ENCODE results near the gene RITA1.

Gene RITA1

DNA sequence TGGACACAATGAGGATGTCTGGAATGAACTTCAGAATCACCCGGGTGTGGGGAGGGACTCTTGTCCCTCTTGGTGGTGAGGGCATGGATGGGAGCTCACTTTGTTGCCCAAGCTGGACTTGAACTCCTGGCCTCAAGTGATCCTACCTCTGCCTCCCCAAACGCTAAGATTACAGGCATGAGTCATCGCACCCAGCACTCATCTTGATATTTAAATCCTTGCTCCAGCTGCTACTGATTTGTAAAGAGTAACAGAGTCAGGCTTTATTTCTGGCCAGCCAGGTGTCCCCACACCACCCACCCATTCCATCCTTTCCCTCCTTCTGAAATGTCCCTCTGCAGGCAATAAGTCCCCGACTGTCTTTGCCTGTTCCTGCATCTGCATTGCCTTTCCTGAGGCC is 5.2 kb upstream of the RITA1 start:
- no peak for DNase-seq

DNA sequence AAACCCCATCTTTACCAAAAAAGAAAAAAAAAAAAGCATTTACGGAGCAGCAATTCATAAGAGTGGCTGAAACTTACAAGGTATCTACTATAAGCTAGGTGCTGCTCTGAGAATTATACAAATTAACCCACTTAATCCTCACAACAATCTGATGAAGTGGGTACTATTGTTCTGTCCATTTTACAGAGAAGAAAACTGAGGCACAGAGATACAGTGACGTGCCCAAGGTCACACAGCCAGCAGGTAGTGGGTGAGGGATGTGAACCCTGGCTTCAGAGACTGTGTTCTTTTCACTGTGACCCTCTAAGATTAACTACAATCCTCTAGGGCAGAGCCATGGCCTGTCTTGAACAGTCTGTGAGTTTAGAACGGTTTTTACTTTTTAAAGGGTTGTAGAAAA is 3.5 kb upstream of the RITA1 start:
- DNase-seq: no peak

DNA sequence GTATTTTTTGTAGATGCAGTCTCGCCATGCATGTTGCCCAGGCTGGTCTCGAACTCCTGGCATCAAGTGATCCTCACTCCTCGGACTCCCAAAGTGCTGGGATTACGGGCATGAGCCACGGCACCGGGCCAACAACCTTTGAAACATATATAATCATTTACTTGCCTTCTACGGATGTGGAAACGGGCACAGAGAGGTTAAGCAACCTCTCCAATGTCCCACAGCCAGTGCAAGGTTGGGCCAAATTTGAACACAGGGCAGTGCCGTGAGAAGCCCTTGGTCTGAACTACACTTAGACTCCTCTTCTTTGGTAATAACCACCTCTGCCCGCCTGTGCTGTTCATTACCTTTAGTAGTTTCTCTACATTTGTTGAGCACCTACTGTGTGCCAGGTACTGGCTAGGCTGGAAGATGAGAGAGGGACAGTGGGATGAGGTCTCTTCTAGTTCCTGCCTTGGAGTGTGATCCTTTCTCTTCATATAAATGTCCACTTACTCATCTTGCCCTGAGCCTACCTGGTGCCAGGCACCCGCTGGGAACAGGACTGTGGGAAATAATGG is 2.4 kb upstream of the RITA1 start:
- no peak for DNase-seq

DNA sequence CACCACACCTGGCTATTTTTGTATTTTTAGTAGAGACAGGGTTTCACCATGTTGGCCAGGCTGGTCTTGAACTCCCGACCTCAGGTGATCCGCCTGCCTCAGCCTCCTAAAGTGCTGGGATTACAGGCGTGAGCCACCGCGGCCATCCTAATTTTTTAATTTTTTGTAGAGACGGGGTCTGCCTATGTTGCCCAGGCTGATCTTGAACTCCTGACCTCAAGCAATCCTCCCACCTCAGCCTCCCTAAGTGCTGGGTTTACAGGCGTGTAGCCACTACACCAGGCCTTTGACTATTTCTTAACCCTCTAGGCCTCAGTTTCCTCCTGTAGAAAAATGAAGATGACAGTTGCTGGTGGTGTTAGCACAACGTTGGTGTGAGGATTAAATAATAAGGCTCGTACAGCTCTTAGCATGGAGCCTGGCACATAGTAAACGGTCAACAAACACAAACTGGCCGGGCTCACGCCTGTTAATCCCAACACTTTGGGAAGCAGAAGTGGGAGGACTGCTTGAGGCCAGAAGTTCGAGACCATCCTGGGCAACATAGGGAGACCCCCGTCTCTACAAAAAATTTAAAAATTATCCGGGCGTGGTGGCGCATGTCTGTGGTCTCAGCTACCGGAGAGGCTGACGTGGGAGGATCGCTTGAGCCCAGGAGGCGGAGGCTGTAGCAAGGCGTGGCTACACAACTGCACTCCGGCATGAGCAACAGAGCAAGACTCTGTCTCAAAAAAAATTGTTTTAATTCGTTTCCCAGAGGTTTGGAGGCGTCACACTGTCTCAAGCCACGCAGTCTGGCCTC is 1.2 kb upstream of the RITA1 start:
- DNase-seq: no peak

DNA sequence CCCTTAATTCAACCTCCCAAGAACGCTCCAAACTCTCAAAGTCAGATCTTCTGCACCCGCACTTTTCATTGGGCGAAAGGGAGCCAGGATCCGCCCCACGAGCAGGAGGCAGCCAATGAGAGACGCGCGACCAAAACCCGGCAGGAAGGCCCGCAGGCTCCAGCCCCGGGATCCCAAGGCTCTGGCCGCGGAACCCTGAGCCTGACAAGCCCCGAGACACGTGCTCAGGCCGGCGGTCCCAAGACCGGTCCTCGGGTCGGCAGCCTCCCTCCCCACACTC is 681 bp upstream of the RITA1 start:
- peak; percentile 94 for DNase-seq

DNA sequence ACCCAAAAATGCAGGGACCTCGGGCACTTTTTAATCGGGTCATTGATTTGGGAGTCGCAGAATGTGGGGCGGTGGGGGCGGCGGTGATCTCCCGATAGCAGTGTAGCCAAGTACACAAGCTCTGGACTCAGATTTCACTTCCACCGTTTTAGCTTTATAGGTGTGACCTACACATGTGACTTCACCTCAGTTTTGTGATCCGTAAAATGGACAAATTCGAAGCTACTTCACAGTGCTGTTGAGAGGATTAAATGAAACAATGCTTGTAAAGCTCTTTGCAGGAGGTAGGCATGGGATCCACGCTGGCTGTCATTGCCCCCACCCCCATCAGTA is 478 bp downstream of the RITA1 start:
- DNase-seq: no peak

DNA sequence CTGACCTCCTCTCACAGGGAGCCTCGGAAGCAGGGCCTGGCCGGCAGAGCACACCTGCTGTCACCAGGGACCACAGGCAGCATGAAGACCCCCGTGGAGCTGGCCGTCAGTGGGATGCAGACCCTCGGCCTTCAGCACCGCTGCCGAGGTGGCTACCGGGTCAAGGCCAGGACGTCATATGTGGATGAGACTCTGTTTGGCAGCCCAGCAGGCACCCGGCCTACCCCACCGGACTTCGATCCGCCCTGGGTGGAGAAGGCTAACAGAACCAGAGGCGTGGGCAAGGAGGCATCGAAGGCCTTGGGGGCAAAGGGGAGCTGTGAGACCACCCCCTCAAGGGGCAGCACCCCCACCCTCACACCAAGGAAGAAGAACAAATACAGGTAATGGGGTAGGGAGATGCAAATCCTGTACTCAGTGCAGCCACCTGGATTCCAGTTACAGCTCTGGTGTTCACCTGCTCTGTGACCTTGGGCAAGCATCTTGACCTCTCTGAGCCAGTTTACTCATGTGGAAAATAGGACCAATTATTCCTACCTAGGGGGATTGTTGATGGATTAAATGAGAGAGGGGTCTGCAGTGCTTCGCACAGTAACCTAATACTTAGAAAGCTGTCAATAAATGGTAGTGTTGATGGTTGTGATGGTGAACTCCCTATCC is 1.3 kb downstream of the RITA1 start:
- DNase-seq: no peak

DNA sequence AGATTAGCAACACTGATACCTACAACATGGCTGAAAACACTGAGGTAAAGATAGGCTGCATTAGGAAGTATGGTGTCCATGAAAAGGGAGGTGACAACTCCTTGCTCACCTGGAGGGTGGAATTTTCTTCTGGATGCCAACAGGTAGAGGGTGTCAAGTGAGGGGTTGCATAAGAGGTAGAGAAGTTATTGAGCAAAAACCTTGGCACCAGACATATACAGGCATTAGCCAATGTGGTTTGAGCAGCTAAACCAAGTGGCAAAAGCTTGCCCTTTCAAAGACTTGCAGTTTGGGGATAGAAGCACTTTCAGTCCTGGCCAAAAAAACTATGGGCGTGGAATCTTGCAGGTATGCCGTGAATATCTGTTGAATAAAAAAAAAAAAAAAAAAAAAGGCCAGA is 3.8 kb downstream of the RITA1 start:
- DNase-seq: no peak

DNA sequence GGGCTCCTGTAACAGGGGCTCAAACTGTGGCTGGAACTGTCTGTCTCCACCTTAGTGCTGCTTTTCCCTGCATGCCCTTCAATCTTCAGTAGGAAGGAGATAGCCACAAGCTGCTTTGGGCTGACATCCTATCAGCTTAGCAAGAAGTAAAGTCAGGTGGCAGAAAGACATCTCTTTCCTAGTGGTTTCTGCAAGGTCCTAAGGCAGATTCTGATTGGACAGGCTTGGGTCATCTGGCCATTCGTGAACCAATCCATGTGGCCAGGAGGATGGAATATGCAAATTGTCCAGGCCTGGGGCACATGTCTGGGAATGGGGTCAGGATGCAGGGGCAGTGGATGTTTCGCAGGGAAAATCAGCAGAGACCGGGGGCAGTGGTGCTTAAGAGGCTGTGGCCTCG is 5.2 kb downstream of the RITA1 start:
- DNase-seq: no peak

DNA sequence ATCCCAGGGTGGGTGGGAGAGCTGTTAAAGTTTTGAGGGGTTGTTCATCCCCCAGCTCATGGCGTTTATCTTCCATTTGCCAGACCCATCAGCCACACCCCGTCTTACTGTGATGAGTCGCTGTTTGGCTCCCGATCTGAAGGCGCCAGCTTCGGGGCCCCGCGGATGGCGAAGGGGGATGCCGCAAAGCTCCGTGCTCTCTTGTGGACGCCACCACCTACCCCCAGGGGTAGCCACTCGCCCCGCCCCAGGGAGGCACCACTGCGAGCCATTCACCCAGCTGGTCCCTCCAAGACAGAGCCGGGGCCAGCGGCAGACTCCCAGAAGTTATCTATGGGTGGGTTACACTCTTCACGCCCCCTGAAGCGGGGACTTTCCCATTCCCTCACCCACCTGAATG is 5.7 kb downstream of the RITA1 start:
- no peak for DNase-seq

DNA sequence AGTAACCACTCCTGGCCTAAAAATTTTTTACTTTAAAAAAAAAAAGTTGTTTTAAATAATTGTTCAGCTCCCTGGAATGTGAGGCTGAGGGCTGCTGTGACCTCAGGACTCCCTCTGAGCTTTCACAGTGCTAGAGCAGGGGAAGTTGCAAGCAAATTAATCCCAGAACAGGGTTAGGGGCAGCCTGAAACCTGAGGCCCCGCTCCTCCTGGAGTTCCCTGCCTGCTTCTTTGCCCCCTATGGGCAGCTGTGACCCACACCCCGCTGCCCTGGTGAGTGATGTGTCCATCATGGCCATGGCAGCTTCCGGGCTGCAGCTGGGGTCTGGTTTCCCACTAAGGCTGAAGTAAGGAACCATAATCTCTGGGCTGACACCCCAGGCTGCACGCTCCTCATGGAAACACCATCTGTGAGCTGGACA is 9.5 kb downstream of the RITA1 start:
- DNase-seq: no peak

DNA sequence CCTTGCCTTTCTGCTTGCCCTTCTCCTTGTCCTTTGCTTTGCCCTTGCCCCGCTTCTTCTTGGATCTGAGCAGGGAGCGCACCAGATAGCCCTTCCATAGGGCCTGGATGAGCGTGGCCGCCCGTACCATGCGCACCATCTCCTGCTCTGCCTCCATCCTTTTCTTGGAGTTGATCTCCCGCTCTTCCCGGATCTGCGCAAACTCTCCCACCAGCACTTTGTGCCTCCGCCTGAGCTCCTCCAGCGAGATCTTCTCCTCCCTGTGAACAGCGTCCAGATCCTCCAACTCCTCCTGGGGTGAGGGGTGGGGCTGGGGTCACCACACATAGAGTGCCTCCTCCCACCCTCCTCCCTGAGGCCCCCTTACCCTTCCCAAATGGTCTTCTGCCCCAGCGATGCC is 10.1 kb downstream of the RITA1 start:
- no peak for DNase-seq

DNA sequence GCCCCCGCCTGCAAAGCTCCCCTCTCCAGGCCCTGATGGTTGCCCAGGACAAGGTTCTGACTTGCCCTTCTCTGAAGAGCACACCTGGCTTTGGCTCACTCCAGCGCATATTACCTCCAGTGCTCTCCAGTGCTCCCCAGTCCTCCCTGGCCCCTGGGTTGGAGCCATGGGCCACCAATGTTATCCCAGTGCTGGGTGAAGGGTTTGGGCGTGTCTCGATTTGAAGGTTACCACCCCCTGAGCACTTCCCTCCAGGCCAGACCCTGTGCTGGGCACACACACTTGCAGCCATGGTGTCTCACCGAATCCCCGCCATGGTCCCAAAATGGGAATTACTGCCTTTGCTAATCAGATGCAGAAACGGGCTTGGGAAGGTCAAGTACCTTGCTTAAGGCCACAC is 11.1 kb downstream of the RITA1 start:
- no peak for DNase-seq

DNA sequence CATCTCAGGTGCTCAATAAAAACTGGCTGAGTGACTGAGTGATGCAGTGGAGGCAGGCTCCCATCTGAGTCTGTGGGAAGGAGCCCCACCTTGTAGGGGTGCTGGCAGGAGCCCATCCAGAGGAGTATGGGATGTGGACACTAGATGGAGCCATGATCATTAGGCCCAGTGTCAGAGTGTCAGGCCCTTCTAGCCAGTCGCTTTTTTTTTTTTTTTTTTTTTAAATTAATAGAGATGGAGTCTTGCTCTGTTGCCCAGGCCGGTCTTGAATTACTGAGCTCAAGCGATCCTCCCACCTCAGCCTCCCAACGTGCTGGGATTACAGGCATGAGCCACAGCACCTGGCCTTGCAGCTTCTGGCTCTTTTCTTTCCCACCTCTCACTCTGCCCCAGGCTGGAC is 11.5 kb downstream of the RITA1 start:
- DNase-seq: peak; percentile 79

DNA sequence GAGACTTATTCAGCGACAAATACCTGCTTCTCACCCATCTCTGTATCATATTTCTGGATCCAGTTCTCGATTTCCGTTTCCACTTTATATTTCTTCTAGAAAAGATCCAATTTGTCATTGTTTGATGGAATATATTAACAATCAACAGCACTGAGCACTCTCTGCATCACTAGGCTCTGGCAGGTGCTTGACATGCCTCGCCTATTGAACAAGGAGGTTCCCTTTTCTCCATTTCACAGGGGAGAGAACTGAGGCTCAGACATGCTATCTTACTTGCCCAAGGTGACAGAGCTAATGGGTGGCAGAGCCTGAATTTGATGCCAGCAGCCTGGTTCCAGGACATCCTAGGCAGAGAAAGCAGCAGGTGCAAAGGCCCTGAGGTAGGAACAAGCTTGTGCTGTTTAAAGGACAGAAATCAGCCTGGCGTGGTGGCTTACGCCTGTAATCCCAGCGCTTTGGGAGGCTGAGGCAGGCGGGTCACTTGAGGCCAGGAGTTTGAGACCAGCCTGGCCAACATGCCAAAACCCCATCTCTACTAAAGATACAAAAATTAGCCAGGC is 12.1 kb downstream of the RITA1 start:
- DNase-seq: no peak

DNA sequence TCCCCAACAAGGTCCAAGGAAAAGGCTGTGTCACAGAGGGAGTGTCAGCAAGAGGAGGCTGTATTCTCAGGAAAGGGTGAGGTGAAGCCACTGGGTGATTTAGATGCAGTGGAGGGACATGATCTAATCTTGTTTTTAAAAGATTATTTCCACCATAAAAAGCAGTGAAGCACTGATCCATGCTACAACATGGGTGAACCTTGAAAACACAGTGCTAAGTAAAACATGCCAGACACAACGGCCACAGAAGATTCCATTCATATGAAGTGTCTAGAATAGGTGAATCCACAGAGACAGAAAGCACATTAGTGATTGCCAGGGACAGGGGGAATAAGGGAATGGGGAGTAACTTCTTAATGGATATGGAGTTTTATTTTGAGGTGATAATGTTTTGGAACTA is 12.8 kb downstream of the RITA1 start:
- no peak for DNase-seq

DNA sequence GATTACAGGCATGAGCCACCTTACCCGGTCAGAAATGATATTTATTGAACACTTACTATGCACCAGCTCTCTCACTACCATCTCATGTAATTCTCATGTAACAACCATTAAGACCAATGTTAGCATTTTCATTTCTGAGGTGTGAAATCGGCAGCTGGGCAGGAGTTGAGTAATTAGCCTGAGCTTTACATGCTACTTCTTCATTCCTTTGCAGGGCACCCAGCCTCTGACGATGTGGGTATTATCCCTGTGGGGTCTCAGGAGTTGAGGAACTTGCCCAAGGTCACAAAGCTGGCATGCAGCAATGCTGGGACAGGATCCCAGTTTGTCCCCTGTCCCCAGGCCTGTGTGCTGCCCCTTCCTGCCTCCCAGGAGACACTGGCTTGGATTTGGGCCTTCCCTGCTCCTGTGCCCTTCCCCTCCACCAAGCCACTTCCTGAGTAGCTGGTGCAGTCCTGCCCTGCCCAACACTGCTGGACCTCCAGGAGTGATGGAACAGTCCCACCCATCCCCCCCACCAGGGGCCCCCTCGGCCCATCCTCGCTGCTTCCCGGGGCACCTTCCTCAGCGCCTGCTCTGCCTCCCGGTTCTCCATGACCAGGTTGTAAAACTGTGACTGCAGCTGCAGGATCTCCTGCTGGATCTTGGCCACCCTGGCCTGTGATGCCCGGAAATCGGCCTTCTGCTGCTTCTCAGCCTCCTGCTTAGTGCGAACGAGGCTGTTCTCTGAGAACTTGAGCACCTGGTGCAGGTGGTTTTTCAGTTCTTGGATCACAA is 14.7 kb downstream of the RITA1 start:
- DNase-seq: no peak

DNA sequence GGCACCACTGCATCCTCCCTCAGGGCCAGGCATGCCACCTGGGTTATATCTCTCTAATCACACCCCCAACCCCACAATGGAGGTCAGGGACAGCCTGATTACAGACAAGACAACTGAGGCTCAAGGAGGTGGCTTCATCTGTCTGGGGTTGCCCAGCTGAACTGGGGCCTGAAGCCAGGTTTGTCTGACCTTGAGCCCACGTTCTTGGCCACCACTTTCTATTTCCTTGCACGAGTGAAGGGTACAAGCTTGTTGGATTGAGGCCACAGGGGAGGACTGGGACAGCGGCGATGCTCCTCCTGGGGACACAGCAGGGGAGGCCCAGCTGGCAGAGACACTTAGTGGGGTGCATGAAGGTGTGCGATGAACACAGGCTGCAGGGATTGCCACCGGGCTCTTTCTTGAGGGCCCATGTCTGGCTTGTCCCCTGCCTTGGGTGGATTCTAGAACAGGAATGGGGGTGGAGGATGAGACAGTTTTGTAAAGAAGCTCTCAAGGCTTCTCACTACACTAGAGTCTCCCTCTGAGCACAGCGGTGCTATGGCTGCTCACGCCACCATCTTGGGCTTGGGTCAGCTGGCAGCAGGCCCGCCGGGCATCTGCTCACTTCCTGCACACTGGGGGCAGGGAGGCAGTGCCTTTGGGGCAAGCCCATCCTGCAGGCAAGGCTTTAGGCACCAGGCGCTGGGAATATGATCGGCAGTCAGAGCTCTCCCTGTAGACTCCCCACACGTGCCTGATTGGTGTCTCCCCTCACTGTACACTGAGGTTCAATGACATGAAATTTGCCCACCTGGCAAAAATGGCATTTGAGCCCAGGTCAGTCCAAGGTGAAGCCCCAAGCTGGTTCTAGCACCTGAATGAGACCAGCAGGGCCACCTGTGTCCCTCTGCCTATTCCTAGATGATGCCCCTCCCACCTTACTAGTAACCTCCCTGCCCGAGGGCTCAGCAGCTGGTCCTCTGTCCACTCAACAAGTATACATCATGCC is 16.0 kb downstream of the RITA1 start:
- no peak for DNase-seq

DNA sequence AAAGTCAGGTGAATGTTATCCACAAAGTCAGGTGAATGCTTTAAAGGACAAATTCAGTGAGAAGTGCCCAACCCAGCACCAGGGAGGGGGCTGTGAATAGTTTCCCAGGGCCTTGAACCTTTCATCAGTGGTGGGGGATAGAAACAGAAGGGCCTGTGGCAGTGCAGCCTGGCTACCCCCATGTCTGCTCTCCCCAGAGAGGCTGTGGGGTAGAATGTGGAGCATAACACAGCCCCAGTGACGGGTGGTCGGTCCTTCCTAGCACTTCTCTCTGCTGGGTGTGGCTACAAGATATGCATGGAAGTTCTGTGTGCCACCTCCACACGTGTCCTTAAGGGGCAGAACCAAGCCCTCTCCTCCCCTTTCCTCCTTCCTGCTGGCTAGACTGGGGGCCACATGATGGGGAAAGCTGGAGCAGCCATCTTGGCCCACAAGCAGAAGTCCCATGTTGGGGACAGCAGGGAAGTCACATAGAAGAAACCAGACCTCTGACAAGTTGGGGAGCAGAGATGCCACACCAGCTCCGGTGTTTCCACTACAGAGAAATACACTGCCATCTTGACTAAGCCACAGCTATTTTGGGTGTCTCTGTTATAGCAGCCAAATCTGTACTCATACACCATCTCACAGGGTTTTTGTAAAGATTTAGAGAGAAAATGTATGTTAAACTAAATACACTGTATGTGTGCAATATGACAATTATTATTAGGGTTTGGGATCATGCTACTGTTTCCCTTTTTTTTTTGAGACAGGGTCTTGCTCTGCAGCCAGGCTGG is 17.0 kb downstream of the RITA1 start:
- no peak for DNase-seq

DNA sequence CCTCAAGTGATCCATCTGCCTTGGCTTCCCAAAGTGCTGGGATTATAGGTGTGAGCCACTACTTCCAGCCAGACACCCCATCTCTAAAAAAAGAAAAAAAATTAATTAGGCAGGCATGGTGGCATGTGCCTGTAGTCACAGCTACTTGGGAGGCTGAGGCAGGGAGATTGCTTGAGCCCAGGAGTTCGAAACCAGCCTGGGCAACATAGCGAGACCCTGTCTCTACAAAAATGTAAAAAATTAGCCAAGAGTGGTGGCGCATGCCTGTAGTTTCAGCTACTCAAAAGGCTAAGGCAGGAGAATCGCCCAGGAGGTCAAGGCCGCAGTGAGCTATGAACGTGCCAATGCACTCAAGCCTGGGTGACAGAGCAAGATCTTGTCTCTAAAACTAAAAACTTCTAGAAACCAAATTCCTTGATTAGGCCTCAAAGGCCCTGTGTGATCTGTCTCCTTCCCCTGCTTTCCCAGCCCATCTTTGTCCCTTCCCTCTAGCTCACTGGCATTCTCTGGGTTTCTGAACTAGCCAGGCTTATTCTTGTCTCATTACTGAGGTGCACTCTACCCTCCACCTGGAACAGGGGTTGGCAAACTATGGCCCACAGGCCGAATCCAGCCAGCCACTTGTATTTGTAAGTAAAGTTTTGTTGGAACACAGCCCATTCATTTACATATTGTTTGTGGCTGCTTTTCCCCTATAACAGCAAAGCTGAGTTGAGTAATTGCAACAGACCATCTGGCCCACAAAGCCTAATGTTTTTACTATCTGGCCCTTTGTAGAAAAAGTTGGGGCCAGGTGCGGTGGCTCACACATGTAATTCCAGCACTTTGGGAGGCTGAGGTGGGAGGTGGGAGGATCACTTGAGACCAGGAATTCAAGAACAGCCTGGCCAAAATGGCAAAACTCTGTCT is 18.6 kb downstream of the RITA1 start:
- no peak for DNase-seq

DNA sequence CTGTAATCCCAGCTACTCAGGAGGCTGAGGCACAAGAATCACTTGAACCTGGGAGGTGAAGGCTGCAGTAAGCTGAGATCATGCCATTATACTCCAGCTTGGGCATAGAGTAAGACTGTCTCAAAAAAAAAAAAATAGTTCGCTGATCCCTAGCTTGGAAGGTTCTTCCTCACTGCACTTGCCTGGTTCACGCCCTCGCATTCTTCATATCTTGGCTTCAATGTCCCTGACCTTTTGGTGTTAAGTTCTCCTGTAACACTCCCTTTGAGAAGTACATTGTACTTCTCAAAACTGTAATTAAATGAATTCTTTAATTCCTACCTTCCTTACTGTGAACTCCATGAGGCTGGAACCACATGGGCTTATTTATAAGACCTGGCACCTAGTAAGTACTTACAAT is 19.3 kb downstream of the RITA1 start:
- DNase-seq: no peak

All from right hindlimb (tissue), 1 donor.